Putamen (tissue), 1 donor: Measurements from ENCODE around the gene PYCR2.
"Not testable (repeated sequence)": the region's sequence is repeated elsewhere in the genome, so short reads cannot be mapped to it uniquely, and the experiment has no call there.

Source experiments
- DNase-seq: peaks from one replicate; pipeline ENCODE4 v3.0.0-alpha.2; 2016; ENCODE audit warnings: low spot score

Gene PYCR2

DNA sequence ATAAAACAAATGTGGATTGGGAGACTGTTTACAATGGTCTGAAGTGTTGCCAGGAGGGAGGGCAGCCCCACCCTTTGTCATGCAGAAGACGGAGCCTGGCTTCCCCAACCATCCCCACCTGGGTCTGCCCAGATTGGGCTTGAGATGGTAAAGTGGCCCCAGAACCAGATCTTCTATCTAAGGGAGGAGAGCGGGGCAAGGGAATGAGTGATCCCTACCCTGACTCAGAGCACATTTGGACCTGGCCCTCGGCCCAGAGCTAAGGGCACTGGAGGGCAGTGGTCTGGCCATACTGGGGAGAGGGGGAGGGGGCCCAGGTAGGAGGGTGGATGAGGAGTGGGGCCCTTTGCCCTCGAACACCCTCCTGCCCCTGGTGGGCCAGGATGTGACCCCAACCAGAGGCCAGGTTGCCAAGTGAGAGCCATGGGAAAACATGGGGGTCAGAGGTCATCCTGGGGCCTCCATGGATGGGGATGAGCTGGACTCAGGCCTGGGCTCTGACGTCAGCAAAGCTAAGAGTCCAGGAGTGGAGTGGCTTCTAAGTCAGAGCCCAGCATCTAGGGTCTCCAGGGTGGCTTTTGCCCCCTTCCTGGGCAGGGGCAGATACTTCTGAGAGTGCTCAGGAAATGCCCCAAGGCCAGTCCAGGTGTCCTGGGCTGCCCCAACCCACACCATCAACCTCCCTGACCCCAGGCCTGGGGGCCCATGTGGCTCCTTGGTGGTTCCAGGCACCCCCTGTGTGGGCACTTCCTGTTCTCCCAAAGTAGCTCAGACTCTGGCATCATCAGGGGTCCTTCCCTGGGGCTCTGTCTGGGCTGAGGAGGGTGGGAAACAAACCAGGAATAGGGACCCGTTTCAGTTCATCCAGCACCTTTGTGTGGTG is 33.5 kb downstream of the PYCR2 start:
- no peak for DNase-seq

DNA sequence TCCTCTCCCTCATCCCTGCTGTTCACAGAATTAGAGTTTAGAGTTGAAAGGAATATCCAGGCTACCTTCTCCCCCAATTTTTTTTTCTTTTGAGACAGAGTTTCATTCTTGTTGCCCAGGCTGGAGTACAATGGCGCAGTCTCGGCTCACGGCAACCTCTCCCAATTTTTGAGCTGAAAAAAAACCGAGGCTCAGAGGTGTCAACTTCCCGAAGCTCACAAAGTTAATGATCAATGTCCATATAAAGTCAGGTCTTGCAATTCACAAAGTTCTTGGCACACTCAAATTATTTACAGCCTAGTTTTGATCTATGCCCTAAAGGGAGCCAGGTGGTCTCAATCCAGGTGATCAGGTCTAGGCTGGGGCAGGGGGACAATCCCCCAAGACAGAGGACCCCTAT is 34.3 kb downstream of the PYCR2 start:
- DNase-seq, result no peak

DNA sequence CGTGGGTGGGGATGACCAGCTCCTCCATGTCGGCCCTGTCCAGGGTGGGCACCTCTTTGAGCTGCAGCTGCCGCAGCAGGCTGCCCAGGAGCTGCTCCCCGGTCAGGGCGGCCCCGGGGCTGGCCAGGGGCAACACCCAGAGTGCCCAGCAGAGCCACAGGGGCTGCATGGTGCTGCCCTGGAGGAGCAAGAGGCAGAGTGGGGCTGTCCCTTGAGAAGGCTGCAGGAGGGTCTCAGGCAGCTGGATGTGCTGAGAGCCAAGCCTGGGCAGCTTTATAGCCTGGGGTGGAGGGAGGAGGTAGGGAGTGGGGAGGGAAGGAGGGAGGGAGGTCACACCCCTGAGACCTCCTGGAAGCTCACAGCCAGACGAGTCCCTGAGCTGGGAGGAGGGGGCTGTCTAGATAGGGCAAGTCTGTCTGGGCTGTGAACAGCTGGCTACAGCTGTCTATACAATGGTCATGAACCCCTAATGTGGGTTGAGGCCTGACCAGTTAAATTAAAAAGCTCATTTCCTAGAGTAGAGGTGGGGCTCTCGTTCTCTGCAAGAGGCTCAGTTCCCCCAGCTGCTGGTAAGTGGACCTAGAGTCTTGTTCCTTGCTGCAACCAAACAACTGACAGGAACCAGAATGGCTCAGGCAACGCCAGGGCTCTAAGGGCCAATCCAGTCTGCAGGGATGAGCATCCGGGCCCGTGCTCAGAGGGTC is 35.0 kb downstream of the PYCR2 start, which contains the start of gene LEFTY1:
Gene LEFTY1, minus strand, starts transcription at position 249 of the 704 bp plus-strand sequence. Its CDS starts 80 bp downstream, at position 169.
- DNase-seq, result no peak

DNA sequence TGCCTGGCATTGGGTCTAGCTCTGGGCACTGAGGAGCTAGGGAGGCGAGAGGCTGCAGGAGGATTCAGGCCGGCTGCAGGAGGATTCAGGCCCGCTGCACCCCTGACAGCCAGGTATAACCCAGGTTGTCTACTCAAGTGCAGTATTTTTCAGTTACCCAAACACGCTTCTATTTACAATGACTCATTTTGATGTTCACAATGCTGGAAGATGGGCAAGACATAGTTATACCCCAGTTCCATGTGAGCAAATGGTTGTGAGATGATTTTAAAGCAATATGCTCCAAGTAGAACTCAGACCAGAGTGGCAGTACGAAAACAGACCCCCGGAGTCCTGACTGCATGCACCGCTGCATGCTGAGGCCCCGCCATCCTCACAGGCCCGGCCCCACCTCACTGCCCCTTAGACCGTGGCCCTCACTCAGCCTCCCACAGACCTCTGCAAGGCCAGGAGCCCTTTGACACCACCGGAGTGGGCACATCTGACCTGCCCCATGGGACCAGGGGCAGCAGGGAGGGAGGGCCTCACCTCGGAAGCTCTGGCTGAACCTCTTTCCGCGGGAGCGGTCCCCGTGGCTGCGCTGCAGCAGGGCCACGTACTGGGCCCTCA is 35.7 kb downstream of the PYCR2 start:
- DNase-seq, result no peak

DNA sequence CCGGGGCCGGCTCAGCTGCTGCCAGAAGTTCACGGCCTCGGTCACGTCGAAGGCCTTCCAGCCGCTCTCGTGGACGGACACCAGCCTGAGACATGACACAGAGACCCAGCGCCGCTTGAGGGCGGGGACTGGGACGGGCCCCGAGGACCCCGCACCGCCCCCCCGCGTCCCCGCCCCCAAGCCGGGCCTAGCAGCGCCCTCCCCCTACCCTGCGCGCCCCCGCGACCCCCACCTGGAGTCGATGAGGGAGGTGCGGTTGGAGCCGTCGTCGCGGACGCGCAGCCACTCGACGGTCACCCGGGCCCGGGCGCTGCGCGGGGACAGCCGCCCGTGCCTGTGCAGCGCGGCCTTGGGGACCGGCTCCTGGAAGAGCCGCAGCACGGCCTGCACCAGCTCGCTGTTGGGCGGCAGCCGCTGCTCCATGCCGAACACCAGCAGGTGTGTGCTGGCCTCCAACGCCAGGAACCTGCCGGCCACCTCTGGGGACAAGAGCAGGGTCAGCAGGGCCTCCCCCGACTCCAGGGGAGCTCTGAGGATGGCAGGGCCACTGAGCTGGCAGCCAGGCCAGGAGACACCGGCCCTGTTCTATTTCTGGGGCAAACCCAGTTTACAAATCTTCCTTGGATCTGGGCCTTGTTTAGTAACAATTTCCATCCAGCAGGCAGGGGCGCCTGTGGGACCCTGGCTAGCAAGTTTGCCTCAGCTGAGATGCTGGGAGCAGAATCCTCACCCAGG is 36.3 kb downstream of the PYCR2 start:
- not testable (repeated sequence) for DNase-seq

DNA sequence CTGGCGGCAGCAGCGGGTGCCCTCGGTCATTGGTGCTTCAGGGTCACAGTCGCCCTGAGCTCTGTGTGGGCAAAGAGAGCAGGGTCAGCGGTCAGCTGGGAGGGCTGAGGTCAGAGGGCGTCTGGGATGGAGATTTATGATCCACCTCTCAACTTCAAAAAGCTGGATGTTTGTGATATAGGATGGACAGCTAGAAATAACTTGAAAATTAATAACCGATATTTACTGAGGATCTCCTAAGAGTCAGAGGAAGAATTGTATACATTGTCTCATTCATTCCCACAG is 37.1 kb downstream of the PYCR2 start:
- no peak for DNase-seq

DNA sequence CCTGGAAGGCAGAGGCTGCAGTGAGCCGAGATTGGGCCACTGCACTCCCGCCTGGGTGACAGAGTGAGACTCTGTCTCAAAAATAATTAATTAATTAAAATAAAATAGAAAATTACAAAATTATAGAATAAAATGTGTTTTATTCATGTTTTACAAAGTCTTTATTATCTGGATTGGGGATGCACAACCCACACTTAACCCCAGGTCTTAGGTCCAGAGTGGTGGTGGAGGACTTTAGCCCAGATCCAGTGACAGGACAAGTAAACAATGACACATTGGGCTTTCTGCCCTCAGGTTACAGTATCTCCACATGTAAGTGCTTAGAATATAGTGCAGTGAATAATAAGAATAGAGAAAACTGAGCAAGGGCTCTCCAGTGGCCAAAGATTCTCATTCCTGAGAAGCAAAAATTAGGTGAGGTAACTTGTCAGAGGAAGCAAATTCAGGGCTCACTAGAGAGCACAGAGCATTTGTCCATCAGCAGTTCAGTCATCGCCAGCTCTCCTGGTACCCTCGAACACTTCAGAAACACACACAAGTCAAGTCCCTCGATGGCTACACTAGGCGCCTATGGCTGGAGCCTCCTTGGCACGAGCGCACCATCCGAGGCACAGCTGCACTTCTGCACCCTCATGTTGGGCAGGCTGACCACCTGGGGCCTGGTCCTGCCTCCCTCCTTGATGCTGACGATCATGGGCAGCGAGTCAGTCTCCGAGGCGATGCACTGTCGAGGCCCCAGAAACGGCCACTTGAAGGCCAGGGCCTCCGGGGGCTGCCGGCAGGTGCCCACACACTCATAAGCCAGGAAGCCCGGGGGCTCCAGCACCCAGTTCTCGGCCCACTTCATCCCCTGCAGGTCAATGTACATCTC is 37.7 kb downstream of the PYCR2 start:
- DNase-seq, result no peak

DNA sequence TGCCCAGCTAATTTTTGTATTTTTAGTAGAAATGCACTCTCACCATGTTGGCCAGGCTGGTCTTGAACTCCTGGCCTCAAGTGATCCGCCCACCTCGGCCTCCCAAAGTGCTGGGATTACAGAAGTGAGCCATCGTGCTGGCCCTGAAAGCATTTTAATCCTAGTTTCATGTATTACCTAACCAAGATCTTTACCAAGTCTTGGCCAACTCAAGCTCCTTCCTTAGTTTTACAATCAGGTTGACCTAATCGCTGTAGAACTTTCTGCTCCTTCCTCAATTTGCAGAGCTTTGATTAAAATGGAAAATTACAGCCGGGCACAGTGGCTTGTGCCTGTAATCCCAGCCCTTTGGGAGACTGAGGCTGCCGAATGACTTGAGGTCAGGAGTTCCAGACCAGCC is 38.7 kb downstream of the PYCR2 start:
- DNase-seq, result no peak

DNA sequence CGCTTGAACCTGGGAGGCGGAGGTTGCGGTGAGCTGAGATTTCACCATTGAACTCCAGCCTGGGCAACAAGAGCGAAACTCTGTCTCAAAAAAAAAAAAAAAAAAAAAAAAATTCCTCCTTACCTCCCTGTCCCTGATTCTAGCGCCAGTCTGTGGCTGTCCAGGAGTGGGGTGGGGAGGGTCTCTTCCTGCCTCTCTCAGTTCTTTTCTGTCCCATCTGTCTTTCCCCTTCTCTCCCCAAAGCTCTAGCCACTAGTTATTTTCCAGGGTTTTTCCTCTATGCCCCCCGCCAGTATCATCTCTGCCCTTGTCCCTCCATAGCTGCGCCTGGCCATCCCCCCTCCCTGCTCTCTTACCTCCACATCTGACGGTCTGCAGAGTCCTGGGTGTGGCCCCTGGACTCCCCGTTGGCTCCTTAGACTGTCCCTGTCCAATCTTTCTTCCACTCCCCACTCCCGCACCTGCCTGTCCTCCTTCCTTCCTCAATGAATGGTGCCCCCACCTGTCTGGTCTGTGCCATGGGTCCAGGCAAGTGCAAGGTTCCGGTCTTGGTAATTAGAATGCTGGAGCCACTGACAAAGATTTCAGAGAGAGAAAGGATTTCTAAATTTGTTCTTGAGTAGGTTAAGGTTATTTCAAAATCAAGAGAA is 40.3 kb downstream of the PYCR2 start:
- no peak for DNase-seq

DNA sequence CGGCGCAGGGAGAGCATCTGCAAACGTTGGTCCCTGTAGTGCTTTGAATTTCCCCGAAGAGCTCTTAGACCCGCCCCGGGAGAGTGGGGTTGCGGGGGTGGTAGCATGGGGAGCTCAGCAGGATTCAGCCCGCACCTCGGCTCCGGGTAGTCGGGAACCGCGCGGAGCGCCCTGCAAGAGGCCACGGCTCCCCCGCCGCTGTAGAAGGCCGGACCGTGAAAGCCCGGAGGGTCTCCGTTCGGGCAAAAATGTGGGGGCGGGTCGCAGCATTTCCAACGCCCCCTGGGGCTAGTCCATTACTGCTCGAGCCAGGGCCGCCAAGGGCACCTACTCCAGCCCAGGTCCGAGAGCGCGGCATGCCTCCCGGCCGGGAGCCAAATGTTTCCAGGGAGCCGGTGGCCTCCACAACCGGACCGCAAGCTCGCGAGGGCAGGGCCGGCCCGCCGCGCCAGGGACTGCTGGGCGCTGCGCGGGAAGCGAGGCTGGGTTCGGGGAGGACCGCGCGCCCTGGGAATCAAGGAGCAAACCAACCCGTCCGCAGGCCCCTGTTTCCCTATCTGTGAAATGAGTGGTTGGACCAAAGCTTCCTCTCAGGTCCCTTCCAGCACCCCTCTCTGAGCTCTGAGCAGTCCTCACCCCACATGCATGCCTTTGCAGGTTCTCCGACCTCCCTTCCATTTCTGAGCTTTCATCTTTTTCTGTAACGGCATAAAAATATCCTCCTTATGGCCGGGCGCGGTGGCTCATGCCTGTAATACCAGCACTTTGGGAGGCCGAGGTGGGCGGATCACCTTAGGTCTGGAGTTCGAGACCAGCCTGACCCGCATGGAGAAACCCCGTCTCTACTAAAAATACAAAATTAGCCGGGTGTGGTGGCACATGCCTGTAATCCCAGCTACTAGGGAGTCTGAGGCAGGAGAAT is 41.1 kb downstream of the PYCR2 start:
- DNase-seq, result peak; percentile 49

DNA sequence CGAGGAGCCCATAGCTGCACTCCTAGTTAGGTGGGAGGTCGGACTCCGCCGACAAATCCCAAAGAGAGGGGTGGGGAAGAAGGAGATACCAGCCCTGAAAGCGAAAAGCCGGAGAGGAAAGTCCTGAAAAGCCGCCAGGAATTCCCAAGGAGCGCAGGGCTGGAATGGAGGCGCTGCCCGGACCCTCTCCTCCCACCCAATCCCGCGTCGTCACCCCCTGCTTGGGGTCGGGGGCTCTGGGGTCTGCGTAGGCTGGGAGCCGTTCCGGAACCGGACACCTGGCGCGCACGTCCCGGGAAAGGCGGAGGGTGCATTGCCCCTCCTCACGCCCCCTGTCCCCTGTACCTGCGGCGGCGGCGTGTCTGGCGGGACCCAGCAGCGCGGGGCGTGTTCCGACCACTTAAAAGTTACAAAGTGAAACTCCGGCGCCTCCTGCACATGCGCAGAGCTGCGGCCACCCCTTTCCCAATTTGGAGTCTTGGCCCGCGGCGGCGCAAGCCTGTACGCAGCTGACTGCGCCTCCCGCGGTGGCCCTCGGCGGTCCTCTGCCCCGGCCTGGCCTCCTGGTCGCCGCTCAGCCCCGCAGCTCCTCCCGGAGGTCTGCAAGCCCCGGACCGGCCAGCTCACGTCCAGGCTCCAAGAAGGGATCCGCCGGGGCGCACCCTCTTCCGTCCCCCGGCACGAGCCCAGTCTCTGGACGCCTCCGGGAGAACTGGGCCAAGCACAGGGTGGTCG is 41.9 kb downstream of the PYCR2 start, which contains the start of gene TMEM63A:
Gene TMEM63A, minus strand, starts transcription at position 422 of the 735 bp plus-strand sequence. CDS start 4,800 bp downstream, outside the sequence.
- peak; percentile 78 for DNase-seq

DNA sequence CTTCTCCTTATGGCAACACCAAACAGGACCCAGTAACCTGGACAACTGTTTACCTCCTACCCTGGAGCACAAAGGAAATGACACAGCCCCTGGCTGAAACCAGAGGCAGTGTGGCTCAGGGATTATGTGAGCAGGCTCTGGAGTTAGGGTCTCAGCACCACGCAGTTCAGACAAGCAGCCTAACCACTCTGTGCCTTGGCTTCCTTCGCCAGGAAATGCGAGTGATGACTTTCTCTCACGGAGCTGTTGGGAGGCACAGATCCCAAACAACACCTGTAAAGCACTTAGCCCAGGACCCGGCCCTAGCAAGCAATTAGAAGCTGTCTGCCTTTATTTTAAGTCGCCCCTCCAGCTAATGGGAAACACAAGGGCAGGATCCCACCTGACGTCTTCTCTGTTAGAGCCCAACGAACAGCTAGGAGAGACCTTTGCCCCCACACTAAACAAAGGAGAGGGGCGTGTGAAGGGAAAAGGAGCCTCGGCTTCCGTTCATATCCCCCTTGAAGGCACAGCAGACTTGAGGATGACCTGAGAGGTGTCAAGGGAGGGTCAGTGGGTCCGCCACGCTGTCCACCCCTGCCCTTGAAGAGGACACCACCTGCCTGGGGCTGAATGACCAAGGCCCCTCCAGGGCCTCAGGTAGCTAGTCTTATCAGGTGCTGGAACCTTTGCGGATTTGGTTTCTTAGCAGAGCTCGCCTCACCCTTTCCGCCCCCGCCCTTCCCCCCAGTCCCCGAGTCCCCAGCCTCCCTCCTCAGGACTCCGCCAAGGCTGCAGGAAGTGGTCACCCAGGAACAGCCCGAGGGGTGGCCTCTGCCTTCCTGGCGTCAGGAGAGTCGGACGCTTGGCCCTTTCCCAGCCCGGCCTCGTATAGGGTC is 42.7 kb downstream of the PYCR2 start:
- DNase-seq, result peak; percentile 23

DNA sequence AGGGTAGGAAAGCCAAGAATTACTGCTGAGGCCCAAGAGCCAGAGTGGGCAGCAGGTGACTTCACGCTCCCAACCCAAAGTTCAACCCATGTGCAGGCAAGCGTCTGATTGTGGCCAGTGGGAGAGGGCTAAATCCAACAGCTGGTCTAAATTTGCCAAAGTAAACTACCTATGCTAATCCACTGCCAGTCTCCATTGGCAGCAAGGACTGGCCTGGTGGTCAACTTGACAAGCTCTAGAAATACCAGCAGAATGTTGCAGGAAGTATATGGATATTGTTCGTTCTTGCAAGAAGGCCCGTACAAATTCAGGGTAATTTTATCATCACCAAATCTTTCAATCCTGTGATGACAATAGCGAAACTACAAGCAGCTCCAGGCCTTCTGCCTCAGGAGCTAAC is 43.4 kb downstream of the PYCR2 start:
- peak; percentile 18 for DNase-seq

DNA sequence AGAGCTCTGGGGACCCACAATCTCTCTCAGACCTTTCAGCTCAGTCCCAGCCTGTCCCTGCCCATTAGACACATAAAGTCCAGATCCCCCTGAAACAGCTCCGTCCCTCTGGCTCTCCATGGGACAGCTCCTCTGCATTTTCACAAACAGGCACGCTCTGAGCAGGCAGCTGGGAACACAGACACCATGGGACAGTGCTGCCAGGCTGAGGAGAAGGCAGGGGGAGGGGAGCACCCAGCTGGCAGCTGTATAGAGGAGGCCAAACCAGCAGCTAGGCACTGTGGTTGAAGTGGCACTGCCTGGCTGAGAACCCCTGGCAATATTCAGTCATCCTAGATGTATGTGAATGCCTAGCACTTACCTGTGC is 43.8 kb downstream of the PYCR2 start:
- DNase-seq, result peak; percentile 87

DNA sequence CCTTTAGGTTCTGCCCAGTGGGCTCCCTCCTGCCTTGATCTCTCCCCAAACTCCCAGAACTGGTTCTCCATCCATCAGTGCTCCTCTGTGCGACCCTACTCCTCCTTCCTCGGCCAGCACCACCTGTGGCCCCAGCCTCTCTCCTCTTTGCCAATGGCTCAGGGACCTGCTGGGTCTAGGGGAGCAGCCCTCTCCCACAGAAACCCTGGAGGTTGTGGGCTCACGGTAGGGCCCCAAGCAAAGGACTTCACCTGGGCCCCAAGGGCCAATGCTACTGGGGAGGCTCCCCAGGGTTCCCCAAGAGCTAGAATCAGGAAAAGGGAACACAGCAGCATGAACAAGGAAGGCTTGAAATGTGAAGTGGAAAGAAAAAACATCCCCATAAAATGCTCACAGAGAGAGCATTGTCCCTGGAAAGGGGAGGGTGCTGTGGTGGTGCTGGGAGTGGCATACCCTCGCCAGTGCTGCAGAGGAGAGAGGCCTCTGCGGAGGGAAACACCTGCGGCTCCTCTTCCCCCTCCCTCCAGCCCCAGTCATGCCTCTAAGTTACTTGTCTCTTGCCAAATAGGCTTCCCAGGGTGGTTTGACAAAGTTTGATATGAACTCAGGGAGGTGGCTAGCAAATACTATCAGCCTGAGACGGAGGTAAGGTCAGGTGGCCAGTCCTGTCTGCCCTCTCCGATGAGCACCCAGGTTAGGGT is 44.4 kb downstream of the PYCR2 start:
- DNase-seq, result peak; percentile 77

DNA sequence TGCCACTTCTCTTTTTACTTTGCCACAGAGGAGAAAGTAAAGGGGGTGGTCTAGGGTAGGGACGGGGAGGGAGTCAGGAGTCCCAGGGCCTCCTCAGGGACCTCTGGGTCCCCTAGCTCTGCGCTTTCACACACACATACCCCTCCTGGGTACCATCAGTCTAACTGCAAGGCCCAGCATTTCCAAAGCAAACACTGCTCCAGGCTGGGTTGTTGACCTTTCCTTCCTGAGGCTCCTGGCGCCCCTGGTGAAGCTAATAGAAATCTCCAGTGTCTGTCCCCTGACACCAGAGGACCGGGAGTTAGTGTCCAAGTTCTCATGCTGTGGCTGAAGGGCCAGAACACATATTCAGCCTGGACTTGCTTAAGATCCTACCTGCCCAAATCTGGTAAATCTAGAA is 45.8 kb downstream of the PYCR2 start:
- no peak for DNase-seq

DNA sequence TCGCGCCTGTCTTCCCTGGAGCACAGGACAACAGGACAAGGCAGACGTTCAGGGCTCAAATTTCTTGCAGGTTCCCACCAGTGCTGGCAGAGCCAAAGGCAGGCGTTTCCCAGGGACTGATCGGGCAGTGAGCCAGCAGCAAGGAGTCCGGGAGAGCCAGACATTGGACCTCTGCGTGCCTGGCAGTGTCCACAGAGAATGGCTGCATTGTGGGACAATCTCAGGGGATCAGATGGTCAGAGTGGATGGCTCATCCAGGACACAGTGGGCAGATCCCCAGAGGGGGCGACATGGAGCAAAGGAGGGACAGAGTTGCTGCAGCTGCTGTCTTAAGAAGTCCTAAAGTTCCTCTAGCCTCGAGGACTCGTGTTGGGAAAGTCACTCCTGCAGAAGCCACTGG is 46.5 kb downstream of the PYCR2 start:
- DNase-seq, result peak; percentile 92
